Measurements from ENCODE around the gene KIF11.

KIF11 gene

DNA sequence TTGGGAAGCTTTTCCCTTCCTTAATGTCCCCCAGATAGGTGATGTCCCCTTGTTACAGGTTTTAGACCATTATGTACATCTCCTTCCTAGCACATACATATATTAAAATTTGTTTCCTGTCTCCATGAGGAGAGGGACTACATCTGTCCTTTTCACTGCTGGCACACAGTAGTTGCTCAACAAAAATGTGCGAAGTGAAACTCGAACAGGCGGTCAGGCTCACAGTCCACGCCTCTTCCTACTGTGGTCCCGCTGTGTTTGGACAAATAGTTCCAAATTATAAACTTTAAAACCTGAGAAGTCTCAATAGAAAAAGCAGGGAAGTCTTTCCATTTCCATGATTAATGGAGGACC, 95.6 kb downstream of the KIF11 start:
- no peak for DNase-seq

DNA sequence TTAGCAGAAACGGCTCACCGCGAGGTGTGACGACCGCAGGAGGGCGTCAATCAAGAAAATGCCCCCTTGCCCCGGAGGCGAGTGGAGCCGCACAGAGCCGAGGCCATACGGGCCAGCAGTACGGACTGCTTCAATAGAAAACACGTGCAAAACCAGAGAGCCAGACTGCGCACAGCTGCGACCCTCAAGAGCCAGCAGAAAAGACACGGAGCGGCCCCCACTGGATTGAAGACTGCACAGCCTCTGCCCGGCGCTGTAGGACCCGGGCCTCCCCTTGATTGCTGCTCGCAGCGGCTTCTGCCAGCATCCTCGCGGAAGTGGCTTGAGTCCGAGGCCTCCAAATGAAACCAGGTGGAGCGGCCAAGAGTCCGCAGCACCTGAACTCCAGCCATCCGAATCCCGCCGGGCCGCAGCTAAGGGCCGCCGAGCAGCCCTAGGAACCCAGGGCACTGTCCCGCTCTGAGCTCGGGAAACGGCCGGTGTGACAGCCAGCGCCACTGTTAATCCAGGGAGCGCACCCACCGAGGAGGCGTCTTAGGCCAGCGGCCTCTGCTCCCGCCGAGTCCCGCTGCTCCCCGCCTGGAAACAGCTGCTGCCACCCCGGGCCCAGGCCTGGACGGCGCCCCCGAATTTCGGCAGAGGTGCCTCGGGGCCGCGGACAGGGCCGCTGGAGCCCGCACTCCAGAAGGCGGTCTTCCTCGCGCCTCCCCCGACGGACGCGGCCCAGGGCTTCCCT, 96.2 kb downstream of the KIF11 start:
- DNase-seq, result no peak

DNA sequence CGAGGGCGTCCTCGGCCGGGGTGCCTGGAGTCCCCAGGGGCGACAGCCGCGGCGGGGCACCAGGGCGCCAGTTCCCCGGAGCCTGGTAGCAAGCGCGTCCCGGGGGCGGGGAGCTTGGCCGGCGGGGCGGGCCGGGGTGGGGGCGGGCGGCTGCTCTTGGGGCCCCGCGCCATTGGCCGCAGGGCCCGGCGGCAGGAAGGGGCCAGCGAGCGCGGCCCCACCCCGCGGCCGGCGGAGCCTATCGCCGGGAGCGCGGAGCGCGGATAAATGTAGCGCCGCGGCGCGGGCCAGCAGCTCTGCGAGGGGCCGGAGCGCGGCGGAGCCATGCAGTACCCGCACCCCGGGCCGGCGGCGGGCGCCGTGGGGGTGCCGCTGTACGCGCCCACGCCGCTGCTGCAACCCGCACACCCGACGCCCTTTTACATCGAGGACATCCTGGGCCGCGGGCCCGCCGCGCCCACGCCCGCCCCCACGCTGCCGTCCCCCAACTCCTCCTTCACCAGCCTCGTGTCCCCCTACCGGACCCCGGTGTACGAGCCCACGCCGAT, 96.8 kb downstream of the KIF11 start, which contains the start of gene HHEX:
TSS of gene HHEX (plus strand) at position 293 of the 548 bp plus-strand sequence. CDS start at position 325, 32 bp downstream.
- DNase-seq, result peak; percentile 43

DNA sequence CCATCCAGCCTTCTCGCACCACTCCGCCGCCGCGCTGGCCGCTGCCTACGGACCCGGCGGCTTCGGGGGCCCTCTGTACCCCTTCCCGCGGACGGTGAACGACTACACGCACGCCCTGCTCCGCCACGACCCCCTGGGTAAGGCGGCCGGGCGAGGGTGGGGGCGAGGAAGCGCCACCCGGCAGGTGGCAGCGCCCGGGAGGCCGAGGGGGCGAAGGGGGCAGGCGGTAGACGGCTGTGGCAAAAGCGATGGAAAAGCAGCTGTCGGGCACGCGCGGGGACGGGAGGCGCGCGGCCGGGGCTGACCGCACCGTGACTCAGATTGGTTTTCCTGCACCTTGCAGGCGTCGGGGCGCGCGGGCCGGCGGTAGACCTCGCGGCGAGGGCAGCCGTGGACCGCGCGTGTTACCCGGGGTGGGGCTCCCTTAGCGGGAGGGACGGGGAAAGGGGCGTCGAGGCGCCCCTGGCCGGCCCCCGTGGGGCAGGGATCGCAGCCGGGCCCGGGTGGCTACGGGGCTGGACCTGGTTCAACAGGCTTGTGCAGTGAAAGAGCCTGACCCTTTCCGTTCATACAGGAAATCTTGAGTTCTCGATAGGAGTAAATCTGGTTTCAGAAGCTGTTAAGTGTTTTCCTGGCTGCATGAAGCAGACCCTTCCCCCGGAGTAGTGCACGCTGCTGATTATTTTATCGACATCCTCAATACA, 97.4 kb downstream of the KIF11 start:
- peak; percentile 59 for DNase-seq

DNA sequence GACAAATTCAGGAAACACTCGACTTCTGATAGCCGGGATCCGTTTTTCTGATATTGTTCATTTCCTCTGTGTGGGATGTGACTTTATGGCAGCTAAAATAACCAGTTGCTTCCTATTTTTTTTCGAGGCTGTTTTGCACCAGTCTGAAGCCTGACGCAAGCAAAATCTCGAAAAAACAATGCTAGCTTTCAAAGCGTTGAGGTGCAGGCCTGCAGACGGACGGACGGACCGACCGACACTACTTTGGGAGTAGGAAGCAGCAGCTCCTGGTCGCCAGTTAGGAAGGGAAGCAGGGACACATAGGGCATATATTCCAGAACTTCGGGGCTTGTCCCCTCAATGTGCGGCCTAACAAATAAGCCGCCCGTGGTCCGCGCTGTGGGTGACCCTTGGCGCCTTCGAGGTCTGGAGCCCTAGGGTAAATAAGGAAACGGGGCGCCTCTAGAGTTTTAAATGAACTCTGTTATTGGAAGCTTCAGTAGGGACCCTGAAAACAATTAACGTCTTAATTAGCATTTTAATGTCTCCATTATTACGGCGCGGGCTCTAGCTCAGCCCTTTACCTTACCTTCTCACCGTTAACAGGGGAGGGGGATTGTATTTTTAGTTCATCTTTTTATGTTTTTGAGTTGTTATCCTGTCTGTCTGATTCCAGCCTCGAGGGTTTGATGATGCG, 98.1 kb downstream of the KIF11 start:
- DNase-seq, result no peak

DNA sequence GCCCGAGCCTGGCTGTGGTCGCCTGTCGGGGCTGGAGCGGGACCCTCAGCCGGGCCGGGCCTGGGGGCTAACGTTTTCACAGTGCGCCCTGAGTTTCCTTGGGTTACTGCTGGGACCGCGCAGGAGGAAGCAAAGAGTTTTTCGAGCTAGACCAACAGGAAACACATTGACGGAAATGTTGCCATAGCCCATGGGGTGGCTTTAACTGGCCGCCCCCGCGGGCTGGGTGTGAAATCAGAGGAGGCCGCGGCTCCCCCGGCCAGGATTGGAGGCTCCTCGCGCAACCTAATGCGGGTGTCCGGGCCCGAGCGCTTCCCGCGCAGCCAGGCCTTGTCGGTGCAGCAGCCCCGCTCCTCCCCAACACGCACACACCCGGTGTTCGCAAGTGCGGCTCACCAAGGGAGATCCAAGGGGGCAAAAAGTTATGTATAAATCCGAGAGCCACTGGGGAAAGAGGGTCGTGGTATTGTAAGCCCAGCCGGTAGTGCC, 98.7 kb downstream of the KIF11 start:
- DNase-seq, result no peak

DNA sequence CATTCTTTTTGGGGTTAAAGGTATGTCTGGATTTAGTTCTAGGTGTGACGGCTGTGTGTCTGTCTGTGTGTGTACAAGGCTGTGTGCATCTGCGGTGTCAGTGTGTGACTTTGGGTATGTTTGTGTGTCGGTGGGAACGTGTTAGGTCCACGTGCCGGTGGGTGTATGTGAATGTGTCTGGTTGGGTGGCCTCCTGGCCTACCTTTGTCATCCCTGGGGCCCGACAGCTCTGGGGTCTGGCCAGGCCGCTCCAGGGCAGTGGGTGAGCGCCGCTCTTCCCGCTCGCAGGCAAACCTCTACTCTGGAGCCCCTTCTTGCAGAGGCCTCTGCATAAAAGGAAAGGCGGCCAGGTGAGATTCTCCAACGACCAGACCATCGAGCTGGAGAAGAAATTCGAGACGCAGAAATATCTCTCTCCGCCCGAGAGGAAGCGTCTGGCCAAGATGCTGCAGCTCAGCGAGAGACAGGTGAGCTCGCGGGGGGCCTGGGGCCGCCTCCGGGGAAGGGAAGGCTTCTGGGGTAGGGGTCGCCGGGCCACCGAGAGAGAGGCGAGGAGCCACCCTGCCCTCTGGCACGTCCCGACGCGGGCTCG, 99.2 kb downstream of the KIF11 start:
- DNase-seq, result no peak

DNA sequence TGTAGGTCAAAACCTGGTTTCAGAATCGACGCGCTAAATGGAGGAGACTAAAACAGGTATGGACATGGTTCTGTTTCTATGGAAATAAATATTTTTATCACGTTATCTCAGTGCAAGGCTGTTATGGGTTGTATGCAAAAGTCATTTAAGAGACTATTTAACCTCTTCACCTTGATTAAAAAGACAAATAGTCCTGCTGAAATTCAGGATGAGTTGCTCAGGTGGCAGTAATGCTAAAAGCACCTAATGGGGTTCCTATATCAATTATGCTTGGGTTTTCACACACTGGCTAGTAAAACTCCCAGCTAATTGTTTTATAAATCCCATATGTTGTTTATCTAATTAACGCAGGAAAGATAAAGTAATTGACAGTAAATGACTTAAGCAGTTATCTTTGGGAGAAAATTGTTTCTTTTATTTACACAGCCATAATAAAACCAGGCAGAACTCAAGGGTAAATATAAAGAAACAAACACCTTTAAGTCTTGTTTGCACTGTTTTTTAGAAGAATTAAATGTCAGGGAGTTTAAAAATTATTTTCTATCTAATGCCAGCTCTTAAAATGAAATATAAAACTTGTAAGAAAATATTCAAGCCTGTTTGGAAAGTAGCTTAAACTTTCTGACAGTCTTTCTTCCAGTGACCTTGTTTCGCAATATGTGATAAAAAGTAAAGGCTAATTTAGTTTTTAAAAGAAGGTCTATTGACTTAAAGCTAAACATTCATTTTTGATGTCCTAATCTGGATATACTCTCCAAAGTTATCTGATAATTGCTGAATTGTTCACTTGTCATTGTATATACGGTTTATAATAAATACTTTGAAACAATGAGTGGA, 100.0 kb downstream of the KIF11 start:
- no peak for DNase-seq

DNA sequence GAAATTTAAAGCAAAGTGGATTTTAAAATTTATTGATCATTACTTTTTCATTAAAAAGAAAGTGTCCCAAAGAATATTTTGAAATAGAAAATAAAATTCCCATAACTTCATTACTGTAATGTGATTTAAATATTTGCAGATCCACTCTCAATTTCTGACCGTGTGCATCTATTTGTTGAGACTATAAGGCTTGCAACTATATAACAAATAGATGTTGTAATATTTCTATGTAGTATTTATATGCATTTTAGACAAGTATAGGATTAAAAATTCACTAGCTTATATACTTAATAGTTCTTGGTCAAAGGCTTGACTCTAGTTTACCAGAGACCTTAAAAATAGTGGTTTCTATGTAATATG, 100.6 kb downstream of the KIF11 start:
- no peak for DNase-seq

DNA sequence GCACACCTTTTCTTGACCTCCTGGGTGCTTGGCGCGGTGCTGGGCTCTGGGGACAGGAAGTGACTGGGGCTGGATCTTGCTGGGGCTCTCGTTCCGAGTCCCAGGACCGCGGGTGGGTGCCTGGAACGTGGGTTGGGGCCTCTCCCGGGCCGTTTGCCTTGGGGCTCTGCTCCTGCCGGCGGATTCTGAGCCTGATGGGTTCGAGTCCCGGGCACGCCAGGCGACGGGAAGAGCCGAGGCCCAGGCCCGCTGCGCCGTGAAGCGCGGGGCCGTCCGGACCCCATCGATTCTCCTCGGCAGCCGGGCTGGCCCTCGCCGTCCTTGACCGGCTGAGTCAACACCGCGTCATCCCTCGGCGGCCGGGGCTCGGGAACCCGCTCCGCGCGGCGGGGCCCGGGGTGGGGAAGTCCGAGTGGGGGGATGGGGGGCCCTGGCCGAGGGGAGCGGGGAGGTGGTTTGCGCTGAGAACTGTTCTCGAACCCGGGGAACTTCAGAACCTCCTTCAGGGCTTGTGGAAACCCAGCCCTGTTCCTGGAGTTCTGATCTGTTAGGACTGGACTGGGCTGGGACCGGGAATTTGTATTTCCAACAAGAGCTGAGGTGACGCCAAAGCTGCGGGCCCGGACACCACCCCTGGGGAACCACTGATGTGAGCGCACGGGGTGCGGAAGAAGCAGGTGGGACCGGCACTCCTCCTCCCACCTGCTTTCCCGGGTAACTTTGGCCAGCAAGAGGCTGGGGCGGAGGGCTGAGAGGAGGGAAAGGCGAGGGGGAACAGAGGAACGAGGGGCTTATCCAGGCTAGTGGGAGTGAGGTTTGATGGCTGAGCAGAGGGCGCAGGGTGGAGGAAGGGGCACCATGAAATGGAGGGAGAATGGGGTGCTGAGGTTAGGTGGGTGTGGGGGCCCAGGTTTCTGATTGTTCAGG, 103.0 kb downstream of the KIF11 start:
- DNase-seq, result no peak

DNA sequence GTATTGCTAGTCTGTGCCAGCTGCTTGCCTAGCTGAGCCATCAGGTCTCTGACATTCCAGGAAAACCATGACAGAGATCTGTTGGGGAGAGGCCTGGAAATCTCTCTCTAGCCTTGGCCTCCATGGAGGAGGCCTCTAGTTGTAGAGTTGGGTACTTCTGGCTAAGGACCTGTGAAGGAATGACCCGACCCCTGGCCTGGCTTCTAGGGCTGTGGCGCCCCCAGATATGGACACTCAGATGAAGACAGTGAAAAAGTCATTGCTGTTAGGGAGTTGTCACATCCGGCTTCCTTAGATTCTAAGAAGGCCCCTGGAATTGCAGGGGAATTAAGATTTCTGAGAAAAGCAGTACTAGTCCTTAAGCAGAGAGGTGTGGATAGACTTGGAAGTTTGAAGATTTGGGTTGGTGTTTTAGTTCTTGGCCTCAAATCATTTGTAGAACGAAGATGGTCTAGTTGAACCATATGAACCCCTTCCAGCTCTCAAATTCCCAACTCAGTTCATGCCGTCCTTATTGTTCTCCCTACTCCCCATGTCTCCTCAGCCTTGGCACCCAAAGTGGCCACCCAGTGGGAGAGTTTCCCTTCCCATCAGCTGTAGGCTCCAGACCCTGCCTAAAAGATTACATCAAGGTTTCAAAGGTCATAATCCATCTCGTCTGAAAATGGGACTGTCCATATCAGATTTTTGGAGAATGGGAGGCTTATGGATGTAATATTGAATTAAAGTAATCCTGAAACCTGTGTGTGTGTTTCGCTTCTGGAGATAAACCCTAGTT, 103.9 kb downstream of the KIF11 start:
- no peak for DNase-seq

DNA sequence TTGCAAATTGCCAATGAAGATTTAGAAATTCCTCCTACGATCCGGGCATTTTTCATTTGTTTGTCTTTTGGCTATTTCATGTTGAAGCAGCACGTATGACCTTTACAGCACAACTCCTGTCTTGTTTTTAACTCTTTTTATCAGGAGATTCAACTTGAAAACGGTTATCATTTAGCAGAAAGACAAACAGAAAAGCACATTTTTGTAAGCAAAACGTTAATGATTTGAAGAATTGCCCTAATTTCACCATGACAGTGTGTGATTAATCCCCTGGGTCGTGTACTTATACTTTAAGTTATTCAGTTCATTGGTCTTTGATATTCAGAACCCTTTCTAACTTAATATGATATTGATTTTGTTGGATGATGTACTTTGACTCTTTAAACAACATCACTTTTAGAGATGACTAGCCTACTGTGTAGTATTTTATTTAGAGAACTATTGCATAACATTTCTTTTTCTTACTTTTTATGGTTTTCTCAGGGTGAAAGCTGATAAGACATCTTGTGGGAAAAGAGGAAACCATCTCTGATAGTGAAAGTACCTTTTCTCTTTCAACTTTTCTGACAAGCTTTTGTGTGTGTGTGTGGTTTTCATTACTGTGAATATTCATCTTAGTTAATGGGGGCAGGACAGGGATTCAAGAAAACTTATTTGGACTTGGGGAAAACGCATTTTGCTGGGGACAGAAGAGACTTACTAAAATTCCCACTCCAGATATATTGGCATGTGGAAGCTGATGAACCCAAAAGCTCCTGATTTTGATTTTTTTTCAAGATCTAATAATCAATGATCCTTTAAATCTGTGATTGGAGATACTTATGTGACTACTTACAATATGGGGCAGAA, 105.0 kb downstream of the KIF11 start:
- DNase-seq, result peak; percentile 20

DNA sequence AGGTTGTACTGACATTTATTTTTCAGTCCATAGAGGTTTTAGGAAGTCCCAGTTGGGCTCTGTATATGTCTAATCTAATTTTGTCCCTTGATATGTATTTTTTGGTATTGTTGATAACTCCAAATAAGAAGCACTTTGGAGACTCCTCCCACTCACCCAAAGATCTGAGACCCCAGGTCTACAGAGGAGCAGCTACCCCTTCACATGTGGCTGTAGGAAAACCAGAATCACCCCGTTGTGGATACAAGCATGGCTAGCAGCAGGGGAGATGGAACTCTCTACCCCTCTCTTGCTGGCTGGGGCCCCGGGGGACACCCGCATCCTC, 106.2 kb downstream of the KIF11 start:
- no peak for DNase-seq

DNA sequence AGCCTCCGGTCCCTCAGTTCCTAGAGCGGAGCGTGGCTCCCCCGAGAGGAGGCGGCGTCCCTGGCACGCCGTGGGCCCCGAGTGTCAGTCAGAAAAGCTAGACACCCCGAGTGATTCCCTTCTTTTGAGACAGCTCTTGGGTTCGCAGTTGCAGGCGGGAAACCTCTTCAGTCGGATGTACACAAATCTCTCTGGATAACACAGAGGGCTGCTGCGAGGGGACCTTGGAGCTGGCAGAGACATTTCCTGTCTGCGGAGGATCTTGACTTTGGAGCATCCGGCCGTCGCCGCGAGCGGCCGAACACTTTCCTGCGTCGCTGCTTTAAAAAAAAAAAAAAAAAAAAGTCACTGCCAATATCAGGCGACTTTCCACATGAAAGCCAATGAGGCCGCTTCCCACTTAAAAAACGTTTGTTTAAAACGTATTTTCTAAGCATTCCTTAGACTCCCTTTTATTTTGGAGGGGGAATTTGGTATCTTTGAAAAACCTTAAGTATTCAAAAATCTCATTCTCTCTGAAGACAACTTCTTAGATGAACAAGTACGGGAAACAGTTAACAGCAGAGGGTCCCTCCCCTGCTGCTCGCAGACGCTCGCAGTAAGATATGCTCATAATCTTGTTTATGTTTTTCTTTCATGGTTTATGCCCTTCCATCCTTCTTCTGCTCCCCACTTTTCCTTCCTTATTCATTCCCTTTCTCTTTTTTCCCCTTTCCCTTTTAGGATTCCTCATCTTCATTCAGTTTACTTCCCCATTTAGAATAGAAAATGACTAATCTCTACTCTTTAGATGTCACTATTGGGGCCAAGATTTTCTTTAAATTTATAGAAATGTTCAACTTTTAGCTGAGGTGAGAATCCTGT, 106.8 kb downstream of the KIF11 start:
- peak; percentile 23 for DNase-seq

DNA sequence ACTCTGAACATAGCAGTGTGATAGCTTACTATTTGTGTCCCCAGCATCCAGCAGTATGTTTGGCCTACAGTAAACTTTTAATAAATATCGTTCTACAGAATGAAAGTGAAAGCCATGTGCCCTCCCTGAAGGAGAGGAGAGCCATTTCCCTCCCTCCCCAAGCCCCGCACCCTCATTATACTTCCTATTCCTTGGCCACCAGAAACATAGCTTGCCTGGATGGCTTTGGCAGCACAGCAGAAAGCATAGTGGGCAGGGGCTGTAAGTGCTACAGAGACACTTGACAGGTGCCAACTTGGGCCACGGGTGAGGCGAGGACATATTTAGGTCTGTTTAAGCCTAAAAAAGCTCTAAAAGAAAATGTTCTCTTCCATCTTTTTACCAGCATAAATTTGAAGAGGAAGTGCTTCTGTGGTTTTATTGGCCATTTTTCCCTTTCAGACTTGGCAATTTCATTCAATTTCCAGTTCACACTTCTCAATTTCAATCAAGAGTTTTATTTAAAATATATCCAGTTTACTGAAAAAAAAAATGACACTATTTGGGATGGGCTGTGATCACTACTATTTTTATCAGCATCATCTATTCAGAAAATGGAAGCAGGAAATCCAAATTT, 109.5 kb downstream of the KIF11 start:
- DNase-seq, result no peak

Measured in CD4-positive, alpha-beta T cell treated with Interleukin-10 for 1 hour (primary cell).